Endothelial cell (in vitro differentiated cells): ENCODE data around the gene RAB4A. TPM values are rescaled to one million over a fixed set of nuclear protein-coding genes. Genes with fewer than 3 reads are reported as not detected.

Experiments
- DNase-seq: peaks from one replicate; pipeline ENCODE4 v3.0.0; 2021; ENCODE audit warnings: low spot score
- H3K27ac Mint-ChIP-seq: one replicate; pipeline ENCODE4 v1.8.0; 2021; ENCODE audit warnings: mixed read lengths, inconsistent platforms; ENCODE audit not compliant: unreplicated experiment
- H3K27me3 Mint-ChIP-seq: one replicate; pipeline ENCODE4 v1.8.0; 2021; ENCODE audit warnings: mild to moderate bottlenecking, moderate library complexity, mixed read lengths, inconsistent platforms; ENCODE audit not compliant: unreplicated experiment
- H3K36me3 Mint-ChIP-seq: one replicate; pipeline ENCODE4 v1.8.0; 2021; ENCODE audit warnings: mild to moderate bottlenecking, low read depth, mixed read lengths, inconsistent platforms; ENCODE audit not compliant: unreplicated experiment
- H3K4me1 Mint-ChIP-seq: one replicate; pipeline ENCODE4 v1.8.0; 2021; ENCODE audit warnings: mild to moderate bottlenecking, mixed read lengths, inconsistent platforms; ENCODE audit not compliant: unreplicated experiment
- H3K4me3 Mint-ChIP-seq: one replicate; pipeline ENCODE4 v1.8.0; 2021; ENCODE audit warnings: mild to moderate bottlenecking, mixed read lengths, inconsistent platforms; ENCODE audit not compliant: unreplicated experiment
- H3K9me3 Mint-ChIP-seq: one replicate; pipeline ENCODE4 v1.8.0; 2021; ENCODE audit warnings: mixed read lengths, inconsistent platforms; ENCODE audit not compliant: unreplicated experiment
- total RNA-seq: library from RNA; stranded (reverse); fragmentation: NEBNext Ultra II Directional; extraction: Animal tissue kit (Norgen Biotek cat#: 25700); gene quantifications from one replicate; pipeline ENCODE4 v1.2.1, GENCODE V29; 2021; ENCODE audit not compliant: unreplicated experiment
- TF ChIP-seq, protein P1 (sequence below): fragments of 200-600 bp; sonication (generic); IDR thresholded peaks from one replicate; pipeline ENCODE4 v1.5.0; 2021; ENCODE audit warnings: antibody characterized with exemption; ENCODE audit not compliant: unreplicated experiment

Gene RAB4A
- total RNA-seq, 1 donor from 2014 or later, result 80.4 TPM

GRCh38 chr1:229249854-229250644 is 20.9 kb upstream of the RAB4A start:
- no peak overlapping the region for H3K4me3 Mint-ChIP-seq
- H3K27ac Mint-ChIP-seq, result no peak overlapping the region
- no peak for DNase-seq
- H3K4me1 Mint-ChIP-seq, result peaks cover 12% of the 10 kb centered on the region
- H3K36me3 Mint-ChIP-seq, result no peaks in the 10 kb centered on the region
- TF ChIP-seq, protein P1, sequence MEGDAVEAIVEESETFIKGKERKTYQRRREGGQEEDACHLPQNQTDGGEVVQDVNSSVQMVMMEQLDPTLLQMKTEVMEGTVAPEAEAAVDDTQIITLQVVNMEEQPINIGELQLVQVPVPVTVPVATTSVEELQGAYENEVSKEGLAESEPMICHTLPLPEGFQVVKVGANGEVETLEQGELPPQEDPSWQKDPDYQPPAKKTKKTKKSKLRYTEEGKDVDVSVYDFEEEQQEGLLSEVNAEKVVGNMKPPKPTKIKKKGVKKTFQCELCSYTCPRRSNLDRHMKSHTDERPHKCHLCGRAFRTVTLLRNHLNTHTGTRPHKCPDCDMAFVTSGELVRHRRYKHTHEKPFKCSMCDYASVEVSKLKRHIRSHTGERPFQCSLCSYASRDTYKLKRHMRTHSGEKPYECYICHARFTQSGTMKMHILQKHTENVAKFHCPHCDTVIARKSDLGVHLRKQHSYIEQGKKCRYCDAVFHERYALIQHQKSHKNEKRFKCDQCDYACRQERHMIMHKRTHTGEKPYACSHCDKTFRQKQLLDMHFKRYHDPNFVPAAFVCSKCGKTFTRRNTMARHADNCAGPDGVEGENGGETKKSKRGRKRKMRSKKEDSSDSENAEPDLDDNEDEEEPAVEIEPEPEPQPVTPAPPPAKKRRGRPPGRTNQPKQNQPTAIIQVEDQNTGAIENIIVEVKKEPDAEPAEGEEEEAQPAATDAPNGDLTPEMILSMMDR, result no peak
- H3K27me3 Mint-ChIP-seq, result peaks cover 1% of the 10 kb centered on the region
- H3K9me3 Mint-ChIP-seq, result no peaks in the 10 kb centered on the region

DNA sequence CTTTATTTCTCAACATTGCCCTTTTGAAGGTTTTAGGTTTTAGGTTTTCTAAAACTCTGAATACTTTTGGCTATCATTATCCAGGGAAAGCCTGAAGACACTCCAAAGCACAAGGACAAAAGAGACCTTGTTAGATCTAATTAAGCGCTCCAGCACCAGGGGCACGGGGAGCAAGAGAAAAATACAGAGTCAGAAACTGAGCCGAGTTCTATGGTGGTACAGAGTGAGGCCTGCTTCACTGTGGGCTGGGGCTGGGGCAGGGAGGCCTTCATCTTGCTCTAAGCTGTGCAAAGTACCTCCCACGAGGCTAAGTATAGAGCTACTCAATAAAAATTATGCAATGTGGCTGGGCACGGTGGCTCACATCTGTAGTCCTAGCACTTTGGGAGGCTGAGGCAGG is 19.7 kb upstream of the RAB4A start:
- no peak for DNase-seq
- Mint-ChIP-seq H3K4me1 (peaks cover 12% of the 10 kb centered on the region), H3K27ac (no peak overlapping the region), H3K36me3 (no peaks in the 10 kb centered on the region), H3K4me3 (no peak overlapping the region), H3K9me3 (no peaks in the 10 kb centered on the region), H3K27me3 (peaks cover 1% of the 10 kb centered on the region)
- TF ChIP-seq, protein P1, result no peak

GRCh38 chr1:229252228-229252984 is 18.5 kb upstream of the RAB4A start:
- Mint-ChIP-seq H3K27ac (no peak overlapping the region), H3K4me3 (no peak overlapping the region), H3K27me3 (peaks cover 1% of the 10 kb centered on the region), H3K36me3 (no peaks in the 10 kb centered on the region), H3K9me3 (no peaks in the 10 kb centered on the region), H3K4me1 (peaks cover 12% of the 10 kb centered on the region)
- no peak for DNase-seq
- TF ChIP-seq, protein P1, result no peak

DNA sequence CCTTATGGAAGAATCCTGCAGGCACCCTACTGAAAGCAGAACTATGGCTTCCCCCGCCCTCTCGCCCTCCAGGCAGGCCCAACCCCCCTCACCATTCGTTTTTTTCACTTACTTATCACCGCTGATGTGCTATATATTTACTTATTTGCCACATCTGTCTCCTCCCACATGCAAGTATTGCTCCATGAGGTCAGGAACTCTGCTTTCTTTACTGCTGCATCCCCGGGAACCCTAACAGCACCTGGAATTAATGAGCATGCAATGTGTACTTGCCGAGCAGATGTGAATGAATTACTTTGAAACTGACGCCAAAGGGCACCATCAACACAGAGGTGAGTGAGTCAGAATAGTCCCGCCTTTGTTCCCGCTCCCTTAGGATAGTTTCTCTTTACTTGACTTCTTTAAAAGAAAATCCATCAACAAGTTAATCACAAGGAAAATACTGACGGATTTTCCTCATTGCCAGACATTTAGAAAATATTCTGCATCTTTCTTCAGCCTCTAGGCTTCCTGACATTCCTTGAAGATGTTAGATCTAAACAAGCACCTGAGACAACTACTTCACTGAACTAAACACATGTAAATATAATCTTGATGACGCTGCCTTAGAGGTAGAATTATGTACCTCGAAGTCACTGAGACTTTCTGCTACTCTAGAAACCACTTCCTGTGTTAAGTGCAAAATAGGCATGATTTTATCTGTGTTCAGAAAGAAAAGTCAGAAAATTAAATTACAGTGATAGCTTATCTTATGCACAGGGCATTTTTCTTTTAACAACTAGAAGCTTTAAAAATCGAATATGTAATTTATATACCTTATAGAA is 17.5 kb upstream of the RAB4A start:
- Mint-ChIP-seq H3K4me1 (peaks cover 13% of the 10 kb centered on the region), H3K27ac (no peak overlapping the region), H3K36me3 (no peaks in the 10 kb centered on the region), H3K27me3 (peaks cover 1% of the 10 kb centered on the region), H3K9me3 (no peaks in the 10 kb centered on the region), H3K4me3 (no peak overlapping the region)
- TF ChIP-seq, protein P1, result no peak
- DNase-seq, result no peak
